HG02943 (cell line): ENCODE results near the gene ZNF500.

ENCODE experiments used
- ATAC-seq: cut with Tn5 transposase; IDR thresholded peaks from one replicate; pipeline ENCODE4 v1.9.1; 2021; ENCODE audit warnings: mild to moderate bottlenecking, low read depth, moderate library complexity; ENCODE audit not compliant: unreplicated experiment

Gene ZNF500

DNA sequence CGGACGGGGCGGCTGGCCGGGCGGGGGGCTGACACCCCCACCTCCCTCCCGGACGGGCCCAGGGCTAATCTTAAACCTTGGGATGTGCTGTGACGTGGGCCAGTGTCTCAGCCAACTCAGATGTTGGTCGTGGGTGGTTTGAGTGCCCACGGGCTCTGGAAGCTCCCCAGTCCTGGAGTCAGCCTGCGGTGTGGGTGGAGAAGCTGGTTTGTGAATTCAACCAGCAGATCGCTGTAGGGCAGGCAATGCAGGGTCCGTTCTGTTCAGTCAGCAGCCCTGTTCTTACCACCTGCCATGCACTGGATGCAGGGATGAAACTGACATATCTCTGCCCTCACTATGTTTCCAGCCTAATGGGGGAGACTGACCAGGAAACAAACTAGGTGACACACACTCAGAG is 8.0 kb upstream of the ZNF500 start:
- ATAC-seq, result no peak

DNA sequence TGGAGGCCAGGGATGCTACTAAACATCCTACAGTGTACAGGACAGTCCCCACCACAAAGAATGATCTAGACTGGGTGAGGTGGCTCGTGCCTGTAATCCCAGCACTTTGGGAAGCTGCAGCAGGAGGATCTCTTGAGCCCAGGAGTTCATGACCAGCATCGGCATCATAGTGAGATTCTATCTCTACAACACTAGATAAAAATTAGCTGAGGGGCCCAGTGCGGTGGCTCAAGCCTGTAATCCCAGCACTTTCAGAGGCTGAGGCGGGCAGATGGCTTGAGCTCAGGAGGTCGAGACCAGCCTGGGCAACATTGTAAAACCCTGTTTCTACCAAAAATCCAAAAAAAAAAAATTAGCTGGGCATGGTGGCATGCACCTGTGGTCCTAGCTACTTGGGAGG is 5.4 kb upstream of the ZNF500 start:
- ATAC-seq, result no peak

DNA sequence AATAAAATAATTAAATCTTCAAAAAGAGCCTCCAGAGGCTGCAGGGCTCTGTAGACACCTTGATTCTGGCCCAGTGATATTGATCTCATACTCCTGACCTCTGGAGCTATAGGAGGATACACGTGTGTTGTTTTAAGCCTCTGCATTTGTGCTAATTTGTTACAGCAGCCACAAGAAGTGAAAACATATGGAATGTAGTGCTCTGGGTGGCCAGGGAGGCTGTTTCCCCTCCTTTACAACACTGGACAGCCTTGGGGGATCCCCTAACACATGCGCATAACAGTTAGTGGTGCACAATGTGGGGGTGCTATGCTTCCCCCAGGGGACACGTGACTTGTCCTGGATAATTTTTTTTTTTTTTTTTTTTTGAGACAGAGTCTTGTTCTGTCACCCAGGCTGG is 4.7 kb upstream of the ZNF500 start:
- no peak for ATAC-seq

DNA sequence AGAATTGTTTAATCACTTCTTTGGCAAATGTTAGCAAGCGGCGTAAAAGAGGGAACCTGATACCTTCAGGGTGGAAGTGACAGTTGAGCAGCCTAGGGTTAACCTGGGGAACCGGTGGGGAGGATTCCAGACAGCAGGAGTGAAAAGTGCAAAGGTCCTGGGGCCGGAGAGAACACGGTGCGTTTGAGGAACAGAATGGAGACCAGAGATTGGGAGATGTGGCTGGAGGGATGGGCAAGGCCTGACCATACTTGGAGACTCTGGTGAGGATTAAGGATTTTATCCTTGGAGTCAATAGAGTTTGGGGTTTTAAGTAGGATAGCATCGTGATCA is 2.3 kb upstream of the ZNF500 start:
- no peak for ATAC-seq

DNA sequence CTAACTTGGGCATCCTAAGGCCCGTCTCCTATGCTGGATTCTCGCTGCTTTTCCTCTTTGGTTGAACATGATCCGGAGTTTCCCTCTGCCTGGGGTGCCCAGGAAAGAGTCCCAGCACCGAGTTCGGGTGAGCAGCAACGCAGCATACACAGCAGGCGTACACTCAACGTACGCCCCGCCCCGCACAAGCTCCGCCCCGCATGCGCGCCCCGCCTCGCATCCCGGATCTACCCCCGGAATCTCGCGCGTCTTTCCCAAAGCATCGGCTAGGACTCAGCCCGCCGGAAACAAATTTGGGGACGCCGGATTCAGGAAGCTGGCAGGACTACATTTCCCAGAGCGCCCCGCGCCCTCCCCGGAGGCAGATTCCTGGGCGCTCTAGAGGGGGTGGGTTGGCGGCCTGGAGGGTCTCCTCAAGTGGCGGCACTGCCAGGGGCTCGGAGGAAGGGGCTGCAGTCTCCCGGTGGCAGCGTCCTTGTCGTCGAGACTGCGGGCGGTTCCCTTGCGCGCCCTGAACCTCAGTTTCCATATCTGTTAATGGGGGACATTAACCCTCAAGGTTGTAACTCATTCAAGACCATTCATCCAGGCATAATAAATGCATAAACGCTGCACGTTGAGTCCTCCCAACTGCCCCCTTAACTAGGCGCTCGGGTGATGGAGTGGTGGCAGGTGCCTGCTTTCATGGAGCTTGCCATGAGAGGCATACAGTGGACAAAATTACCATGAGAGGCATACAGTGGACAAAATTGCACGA is 1.8 kb upstream of the ZNF500 start:
- ATAC-seq, result peak; percentile 63

DNA sequence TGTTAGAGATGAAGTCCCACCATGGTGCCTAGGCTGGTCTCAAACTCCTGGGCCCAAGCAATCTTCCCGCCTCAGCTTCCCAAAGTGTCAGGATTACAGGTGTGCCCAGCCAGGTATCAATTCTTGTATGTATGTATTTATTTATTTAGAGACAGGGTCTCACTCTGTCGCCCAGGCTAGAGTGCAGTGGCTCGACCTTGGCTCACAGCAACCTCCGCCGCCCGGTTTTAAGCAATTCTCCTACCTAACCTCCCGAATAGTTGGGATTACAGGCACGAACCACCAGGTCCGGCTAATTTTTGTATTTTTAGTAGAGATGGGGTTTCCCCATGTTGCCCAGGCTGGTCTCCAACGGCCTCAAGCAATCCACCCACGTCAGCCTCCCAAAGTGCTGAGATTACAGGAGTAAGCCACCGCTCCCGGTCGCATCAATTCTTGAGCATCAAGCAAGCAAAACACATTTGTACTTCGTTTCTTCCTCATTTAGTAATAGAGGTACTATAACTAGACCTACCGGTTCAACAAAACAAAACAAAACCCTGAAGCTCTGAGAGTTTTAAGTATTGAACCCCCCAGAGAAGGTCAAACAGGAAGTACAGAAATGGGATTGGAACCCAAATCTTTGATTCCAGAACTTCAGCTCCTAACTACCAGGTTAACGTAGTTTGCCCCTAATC is 1.0 kb upstream of the ZNF500 start:
- no peak for ATAC-seq

DNA sequence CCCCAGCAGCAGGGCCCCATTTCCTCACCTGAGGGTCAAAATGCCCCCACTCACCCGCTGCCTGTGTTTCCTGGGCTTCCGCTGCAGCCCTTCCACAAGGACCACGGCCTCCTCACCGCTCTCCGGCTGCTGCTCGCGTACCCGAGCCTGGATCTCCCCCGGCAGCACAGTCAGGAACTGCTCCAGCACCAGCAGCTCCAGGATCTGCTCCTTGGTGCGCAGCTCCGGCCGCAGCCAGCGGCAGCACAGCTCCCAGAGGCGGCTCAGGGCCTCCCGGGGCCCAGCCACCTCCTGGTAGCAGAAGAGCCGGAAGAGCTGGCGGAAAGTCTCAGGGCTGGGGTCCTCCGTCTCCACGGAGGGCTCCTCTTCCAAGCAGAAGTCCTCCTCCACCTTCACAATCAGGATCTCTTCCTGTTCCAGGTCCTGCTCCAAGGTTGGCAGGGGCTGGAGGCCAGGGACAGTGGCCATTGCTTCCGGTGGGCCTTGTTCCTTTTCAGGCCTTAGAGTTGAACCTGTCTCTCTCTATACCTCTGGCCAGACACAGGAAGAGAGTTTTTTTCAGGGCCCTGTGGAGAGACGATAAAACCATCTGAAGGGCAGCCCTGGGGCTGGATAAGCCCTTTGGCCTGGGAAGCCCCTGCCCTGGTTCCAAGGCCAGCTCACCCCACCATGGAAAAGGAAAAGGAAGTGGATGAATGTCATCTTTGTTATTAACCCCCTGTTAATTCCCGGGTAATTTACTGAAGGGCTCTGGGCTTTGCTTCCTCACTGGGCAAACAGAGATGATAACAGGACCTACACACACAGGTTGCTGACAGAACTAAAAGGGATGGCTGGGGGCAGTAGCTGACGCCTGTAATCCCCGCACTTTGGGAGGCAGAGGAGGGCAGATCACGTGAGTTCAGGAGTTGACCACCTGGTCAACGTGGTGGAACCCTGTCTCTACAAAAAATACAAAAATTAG is 1.2 kb downstream of the ZNF500 start:
- no peak for ATAC-seq

DNA sequence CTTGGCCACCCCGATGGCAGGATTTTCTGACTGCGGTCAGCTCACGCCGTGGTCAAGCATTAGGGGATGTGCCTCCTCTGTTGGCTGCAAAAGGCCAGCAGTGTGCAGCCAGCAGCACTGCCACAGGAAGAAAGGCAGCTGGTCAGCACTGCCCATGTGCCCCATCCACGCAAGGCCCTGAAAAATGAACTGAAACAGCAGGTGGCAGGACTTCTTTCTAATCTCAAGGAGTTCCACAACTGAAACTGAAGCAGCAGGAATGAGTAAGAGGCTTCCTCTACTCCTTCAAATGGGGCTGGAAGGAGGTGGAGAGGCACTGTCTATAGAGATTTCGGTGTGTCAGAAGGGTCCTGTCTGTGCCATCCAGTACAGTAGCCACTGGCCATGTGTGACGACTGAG is 3.2 kb downstream of the ZNF500 start:
- ATAC-seq, result no peak

DNA sequence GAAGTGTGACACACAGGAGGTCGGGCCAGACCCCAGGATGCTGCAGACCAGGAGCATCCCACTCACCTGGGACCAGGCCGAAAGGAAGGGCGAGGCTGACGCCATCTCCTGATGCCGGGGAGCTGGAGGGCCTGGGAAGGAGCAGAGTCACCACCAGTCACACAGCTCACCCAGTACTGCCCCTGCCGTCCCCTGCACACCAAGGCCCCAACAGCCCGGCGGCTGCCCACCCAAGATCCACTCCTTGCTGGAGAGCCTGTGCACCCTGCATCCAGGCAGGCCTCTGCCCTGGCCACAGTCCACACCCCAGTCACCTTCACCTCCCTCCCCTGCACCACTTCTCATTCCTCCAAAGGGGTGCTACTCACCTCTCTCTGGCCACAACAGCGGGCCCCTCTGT is 4.8 kb downstream of the ZNF500 start:
- ATAC-seq, result no peak

DNA sequence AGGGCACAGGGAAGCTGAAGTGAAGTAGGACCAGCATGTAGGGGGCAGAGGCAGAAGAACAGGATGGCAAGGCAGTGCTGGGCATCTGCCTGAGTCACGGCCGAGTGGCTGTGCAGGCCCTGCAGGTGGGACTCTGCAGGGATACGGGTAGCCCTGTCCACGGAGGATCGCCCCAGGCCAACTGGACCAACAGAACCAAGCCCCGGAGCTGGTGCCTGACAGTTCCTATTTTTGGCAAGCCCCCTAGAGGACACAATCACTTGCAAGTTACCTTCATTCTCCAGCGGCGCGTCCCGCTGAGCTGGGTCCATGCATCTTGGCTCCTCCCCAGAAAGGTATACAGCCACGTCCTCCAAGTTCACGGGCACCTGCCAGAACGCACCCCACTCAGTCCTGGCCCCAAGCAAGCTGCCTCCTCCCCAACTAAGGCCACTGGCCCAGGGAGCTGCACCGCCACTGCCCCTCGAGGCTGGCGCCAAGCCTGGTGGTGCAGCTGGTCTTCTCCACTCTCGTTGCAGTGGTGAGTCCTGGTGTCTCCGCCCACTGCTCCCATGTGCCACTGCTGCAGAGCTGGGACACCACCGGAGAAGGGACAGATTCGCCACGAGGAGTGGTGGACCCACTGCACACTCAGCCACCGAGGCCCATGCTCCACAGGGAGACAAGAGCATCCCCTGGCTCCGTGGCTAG is 6.6 kb downstream of the ZNF500 start:
- ATAC-seq, result no peak

DNA sequence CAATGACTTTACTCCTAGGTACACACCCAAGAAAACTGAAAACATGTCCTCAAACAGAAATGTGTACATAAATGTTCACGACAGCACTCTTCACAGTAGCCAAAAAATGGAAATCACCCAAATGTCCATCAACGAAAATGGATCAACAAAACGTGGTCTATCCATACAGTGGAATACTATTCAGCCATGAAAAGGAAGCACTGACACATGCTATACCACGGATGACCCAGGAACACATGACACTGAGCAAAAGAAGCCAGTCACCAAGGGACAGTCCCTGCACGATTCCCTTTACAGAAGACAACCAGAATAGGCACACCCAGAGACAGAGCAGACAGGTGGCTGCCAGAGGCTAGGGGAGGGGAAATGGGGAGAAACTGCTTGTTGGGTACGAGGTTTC is 11.3 kb downstream of the ZNF500 start:
- ATAC-seq, result no peak

DNA sequence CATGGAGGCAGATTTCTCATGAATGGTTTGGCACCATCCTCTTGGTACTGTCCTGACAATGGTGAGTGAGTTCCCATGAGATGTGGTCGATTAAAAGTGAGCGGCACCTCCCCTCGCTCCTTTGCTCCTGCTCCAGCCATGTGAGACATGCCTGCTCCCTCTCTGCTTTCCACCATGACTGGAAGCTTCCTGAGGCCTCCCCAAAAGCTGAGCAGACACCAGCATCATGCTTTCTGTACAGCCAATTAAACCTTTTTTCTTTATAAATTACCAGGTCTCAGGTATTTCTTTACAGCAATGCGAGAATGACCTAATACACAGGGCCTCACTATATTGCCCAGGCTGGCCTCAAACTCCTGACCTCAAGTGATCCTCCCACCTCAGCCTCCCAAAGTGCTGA is 12.1 kb downstream of the ZNF500 start:
- no peak for ATAC-seq

DNA sequence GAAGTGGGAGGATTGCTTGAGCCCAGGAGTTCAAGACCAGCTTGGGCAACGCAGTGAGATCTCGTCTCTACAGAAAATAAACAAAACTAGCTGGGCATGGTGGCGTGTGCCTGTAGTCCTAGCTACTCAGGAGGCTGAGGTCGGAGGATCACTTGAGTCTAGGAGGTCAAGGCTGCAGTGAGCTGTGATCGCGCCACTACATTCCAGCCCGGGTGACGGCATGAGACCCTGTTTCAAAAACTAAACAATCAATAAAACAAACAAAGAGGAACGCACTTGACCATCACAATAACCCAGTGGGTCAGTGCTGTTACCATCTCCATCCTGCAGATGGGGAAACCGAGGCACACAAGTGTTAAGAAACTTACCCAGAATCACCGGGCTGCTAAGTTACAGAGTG is 13.7 kb downstream of the ZNF500 start:
- ATAC-seq, result no peak

DNA sequence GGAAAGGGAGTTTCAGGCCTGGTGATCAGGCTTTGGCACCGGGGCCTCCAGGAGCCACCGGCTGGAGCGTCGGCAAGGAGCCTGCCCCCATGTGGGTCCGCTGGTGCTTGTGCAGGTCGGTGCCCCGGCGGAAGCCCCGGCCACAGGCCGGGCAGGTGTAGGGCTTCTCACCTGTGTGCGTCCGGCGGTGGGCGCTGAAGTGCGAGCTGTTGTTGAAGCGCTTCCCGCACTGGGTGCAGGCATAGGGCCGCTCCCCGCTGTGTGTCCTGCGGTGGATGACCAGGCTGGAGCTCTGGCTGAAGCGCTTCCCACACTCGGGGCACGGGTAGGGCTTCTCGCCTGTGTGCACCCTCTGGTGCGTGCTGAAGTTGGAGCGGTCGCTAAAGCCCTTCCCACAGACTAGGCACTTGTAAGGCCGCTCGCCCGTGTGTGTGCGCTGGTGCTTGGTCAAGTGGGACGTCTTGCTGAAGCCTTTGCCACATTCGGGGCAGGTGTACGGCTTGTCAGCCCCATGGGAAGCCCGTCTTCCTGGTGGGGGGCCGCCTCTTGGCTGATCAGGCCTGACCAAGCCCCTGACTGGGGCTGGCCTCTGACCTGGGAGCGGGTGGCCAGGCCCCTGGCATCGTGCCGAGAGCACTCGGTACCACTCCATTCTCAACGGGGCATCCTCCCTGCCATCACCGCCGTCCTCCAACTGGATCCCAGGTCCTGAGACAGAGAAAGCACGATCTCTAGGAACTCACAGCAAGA is 14.4 kb downstream of the ZNF500 start:
- no peak for ATAC-seq

DNA sequence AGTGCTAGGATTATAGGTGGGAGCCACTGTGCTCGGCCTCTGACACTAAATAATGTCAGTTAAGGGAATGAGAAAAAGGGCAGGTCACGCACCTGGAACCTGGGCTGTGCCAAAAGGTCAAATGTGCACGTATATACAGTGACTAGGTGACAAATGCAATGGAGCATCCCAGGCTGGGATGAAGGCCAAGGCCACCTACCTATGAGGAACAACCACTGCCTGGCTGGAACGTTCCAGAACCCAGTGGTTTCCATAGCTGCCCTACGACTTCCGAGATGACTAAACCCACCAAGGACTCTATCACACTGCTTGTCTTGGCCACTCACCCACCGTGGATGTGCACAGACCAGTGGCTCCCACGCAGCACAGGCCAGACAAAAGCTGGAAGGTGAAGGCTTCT is 16.1 kb downstream of the ZNF500 start:
- no peak for ATAC-seq

DNA sequence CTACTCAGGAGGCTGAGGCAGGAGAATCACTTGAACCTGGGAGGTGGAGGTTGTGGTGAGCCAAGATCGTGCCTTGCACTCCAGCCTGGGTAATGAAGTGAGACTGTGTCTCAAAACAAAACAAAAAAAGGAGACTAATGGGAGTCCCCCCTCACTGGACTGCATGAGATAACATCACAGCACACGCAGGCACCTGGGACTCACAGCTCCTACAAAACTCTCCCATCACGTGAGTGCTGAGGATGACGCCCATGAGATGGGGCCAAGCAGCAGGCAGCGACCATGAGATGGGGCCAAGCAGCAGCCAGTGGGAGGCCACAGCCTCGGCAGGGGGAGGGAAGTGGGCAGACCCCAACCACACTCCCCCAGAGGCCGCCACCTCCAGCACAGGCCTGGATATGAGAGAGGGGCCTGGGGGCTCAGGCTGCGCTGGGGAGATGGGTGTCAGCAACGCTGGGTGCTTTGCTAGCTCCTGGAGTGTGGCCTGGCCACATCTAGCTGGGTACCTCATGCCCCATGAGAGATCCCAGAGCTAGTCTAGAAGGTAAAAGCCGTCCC is 17.2 kb downstream of the ZNF500 start:
- no peak for ATAC-seq

DNA sequence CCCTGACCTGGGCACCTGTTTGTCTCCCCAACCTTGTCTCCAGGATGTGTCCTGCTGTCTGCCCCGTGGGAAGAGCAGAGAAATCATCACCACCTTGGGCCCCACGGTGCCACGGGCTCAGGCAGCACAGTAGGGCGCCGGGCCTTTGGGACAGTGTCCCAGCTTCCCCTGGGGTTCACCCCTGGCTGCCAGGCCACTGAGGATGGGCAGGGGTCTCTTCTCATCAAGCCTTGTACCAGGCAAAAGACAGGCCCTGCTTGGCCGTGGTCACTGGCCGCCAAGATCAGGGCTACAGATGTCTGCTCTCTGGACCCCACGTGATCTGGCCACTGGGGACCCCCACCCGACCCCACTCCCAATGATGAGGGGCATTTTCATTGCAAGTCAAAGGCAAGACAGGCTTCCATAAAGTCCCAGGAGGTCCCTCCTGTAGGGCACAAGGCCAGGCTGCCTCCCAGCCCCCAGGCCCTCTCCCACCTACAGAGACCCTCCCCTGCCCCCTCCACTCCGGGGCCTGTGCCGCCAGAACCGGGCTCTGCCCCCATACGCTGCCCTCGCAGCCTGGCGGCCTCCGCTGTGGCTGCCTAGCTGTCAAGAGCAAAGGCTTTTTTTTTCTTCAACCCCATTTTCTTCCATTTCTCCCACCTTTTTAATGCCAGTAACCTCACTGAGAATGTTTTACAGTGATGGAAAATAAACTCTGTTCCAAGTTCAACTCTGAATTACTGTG is 18.1 kb downstream of the ZNF500 start:
- ATAC-seq, result no peak

DNA sequence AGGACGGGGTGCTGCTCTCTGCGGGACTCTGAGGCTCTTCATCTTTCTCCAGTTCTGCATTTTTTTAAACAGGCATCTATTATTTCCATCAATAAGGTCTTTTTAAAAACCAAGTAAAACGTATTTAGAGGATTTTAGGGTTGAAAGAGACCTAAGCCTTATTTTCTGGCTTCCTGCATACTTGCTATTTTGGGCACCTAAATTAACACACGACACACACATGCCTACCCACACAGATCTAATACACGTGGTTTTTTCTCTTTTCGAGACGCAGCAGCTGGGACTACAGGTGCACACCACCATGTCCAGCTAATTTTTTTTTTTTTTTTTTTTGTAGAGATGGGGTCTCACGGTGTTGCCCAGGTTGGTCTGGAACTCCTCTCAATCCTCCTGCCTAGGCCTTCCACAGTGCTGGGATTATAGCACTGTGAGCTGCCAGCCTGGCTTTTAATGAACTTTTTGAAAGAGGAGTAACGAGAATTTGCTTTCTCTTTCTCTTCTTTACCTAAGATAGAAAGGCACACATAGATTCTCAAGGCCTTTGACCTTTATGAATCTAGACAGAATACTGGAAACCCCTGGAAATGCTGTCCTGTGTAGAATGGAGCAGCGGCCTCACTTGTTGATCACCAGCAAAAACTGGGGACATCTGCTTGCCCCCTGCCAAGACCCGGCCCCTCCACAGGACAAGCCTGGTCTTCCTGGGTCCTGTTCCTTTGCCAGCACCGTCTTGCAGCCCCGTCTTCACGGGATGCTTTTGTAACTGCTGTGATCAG is 18.9 kb downstream of the ZNF500 start:
- ATAC-seq, result no peak
